ENCODE data around the gene RNF126. TPM values are rescaled to one million over a fixed set of nuclear protein-coding genes. Genes with fewer than 3 reads are reported as not detected.
"Not testable (repeated sequence)": the region's sequence is repeated elsewhere in the genome, so short reads cannot be mapped to it uniquely, and the experiment has no call there.

Gene RNF126
- total RNA-seq, 6 experiments from 2014 or later, result 35.8 to 39.2 (median 38.2) TPM

- H3K4me3 Mint-ChIP-seq, result peak within 1 kb of the TSS; percentile 80
- H3K4me1 Mint-ChIP-seq (ENCODE audit: low read depth), result peaks cover 24% of the 10 kb centered on the region
- peak within 1 kb of the TSS; percentile 51 for H3K27ac Mint-ChIP-seq
- DNase-seq, result no peak
- H3K27me3 Mint-ChIP-seq (ENCODE audit: insufficient read depth), result peaks cover 5% of the 10 kb centered on the region
- no peak for TF ChIP-seq CTCF (IDR thresholded peaks at IDR 0.05)
- H3K9me3 Mint-ChIP-seq, result no peaks in the 10 kb centered on the region
- H3K36me3 Mint-ChIP-seq (ENCODE audit: low read depth), result no peaks in the 10 kb centered on the region
These were observed 13.5 kb upstream of the RNF126 start, which contains the start of gene FSTL3 for GRCh38 chr19:676339-677105. Gene FSTL3 (plus strand): TSS chr19:676392. CDS start chr19:676424, 32 bp downstream.

GRCh38 chr19:676007-676338 is 13.0 kb upstream of the RNF126 start:
- Mint-ChIP-seq H3K36me3 (ENCODE audit: low read depth) (no peaks in the 10 kb centered on the region), H3K27me3 (ENCODE audit: insufficient read depth) (peaks cover 5% of the 10 kb centered on the region), H3K4me3 (peak overlapping the region; percentile 71), H3K9me3 (no peaks in the 10 kb centered on the region), H3K27ac (peak overlapping the region; percentile 51; the same call in 1 of the 2 replicates), H3K4me1 (ENCODE audit: low read depth) (peaks cover 24% of the 10 kb centered on the region)
- TF ChIP-seq CTCF (IDR thresholded peaks at IDR 0.05), result no peak
- no peak for DNase-seq

GRCh38 chr19:674282-675151 is 11.5 kb upstream of the RNF126 start:
- no peak for DNase-seq
- H3K36me3 Mint-ChIP-seq (ENCODE audit: low read depth), result no peaks in the 10 kb centered on the region
- peaks cover 24% of the 10 kb centered on the region for H3K4me1 Mint-ChIP-seq (ENCODE audit: low read depth)
- TF ChIP-seq CTCF (IDR thresholded peaks at IDR 0.05), result no peak
- no peak overlapping the region for H3K27ac Mint-ChIP-seq
- H3K4me3 Mint-ChIP-seq, result no peak overlapping the region
- H3K27me3 Mint-ChIP-seq (ENCODE audit: insufficient read depth), result peaks cover 5% of the 10 kb centered on the region; the same call in 1 of the 2 replicates
- no peaks in the 10 kb centered on the region for H3K9me3 Mint-ChIP-seq

GRCh38 chr19:670609-671075 is 7.6 kb upstream of the RNF126 start:
- peaks cover 3% of the 10 kb centered on the region; the same call in 1 of the 2 replicates for H3K27me3 Mint-ChIP-seq (ENCODE audit: insufficient read depth)
- no peaks in the 10 kb centered on the region for H3K36me3 Mint-ChIP-seq (ENCODE audit: low read depth)
- peak; percentile 26 for TF ChIP-seq CTCF (IDR thresholded peaks at IDR 0.05)
- no peak for DNase-seq
- peaks cover 5% of the 10 kb centered on the region; the same call in 1 of the 2 replicates for H3K9me3 Mint-ChIP-seq
- no peak overlapping the region for H3K27ac Mint-ChIP-seq
- H3K4me1 Mint-ChIP-seq (ENCODE audit: low read depth), result peaks cover 6% of the 10 kb centered on the region
- no peak overlapping the region for H3K4me3 Mint-ChIP-seq

- not testable (repeated sequence) for H3K36me3 Mint-ChIP-seq (ENCODE audit: low read depth); DNase-seq; H3K27ac Mint-ChIP-seq
These were observed 5.8 kb upstream of the RNF126 start for GRCh38 chr19:668675-669434.

GRCh38 chr19:666985-667573 is 4.1 kb upstream of the RNF126 start:
- DNase-seq; H3K27ac Mint-ChIP-seq; H3K27me3 Mint-ChIP-seq (ENCODE audit: insufficient read depth); H3K9me3 Mint-ChIP-seq; H3K36me3 Mint-ChIP-seq (ENCODE audit: low read depth); H3K4me3 Mint-ChIP-seq: not testable (repeated sequence)
- peaks cover 15% of the 10 kb centered on the region; the same call in 1 of the 2 replicates for H3K4me1 Mint-ChIP-seq (ENCODE audit: low read depth)

More at GRCh38 chr19:668675-669434, 5.8 kb upstream of the RNF126 start:
- not testable (repeated sequence) for H3K9me3 Mint-ChIP-seq; H3K4me3 Mint-ChIP-seq; H3K4me1 Mint-ChIP-seq (ENCODE audit: low read depth); H3K27me3 Mint-ChIP-seq (ENCODE audit: insufficient read depth)

Measured in HFFc6 (cell line).